HL-60 (cell line): ENCODE data around the gene CTNNA3.

ENCODE experiments used
- DNase-seq, 2 experiments: peaks; one replicate each; pipeline ENCODE4 v3.0.0-alpha.2; 2010 to 2020; ENCODE audit warnings: low read depth in 1 of 2, low spot score in 1 of 2
- H3K27ac ChIP-seq: fragments of 250-450 bp; sonication (Bioruptor Pico); replicated peaks from 2 replicates; pipeline ENCODE4 v1.5.1; 2020; ENCODE audit warnings: mild to moderate bottlenecking, moderate library complexity
- H3K27me3 ChIP-seq: fragments of 250-450 bp; sonication (Bioruptor Pico); 2 replicates; pipeline ENCODE4 v1.5.1; 2021; ENCODE audit warnings: mild to moderate bottlenecking, moderate library complexity; ENCODE audit not compliant: insufficient read depth, poor library complexity, severe bottlenecking
- H3K4me3 ChIP-seq: replicated peaks from 2 replicates; pipeline ENCODE4 v1.5.1; 2011; ENCODE audit warnings: mild to moderate bottlenecking, control low read depth, low read length; ENCODE audit not compliant: insufficient read depth
- GABPA ChIP-seq: IDR thresholded peaks from 2 replicates; pipeline ENCODE4 v1.6.1; 2012; ENCODE audit warnings: low read depth
- POLR2AphosphoS5 ChIP-seq: IDR thresholded peaks from 2 replicates; pipeline ENCODE4 v1.6.1; 2012; ENCODE audit warnings: low read depth
- REST ChIP-seq: IDR thresholded peaks from 2 replicates; pipeline ENCODE4 v1.6.1; 2012; ENCODE audit warnings: low read depth; ENCODE audit not compliant: insufficient replicate concordance
- SPI1 ChIP-seq: IDR thresholded peaks from 2 replicates; pipeline ENCODE4 v1.6.1; 2012; ENCODE audit warnings: low read depth, mild to moderate bottlenecking, borderline replicate concordance
- TF ChIP-seq, protein P1 (sequence below): IDR thresholded peaks from one replicate; pipeline ENCODE4 v1.5.1; 2011; ENCODE audit warnings: low read length, control low read depth, inconsistent platforms; ENCODE audit not compliant: insufficient read depth

The CTNNA3 gene

GRCh38 chr10:66832781-66833422, 863.1 kb downstream of the CTNNA3 start:
- Histone ChIP-seq H3K27ac (no peak overlapping the region), H3K27me3 (no peaks in the 10 kb centered on the region), H3K4me3 (no peak overlapping the region)
- DNase-seq = no peak
- TF ChIP-seq SPI1 = no peak
- TF ChIP-seq GABPA = no peak
- TF ChIP-seq REST = no peak
- TF ChIP-seq POLR2AphosphoS5 = no peak
- TF ChIP-seq, protein P1, sequence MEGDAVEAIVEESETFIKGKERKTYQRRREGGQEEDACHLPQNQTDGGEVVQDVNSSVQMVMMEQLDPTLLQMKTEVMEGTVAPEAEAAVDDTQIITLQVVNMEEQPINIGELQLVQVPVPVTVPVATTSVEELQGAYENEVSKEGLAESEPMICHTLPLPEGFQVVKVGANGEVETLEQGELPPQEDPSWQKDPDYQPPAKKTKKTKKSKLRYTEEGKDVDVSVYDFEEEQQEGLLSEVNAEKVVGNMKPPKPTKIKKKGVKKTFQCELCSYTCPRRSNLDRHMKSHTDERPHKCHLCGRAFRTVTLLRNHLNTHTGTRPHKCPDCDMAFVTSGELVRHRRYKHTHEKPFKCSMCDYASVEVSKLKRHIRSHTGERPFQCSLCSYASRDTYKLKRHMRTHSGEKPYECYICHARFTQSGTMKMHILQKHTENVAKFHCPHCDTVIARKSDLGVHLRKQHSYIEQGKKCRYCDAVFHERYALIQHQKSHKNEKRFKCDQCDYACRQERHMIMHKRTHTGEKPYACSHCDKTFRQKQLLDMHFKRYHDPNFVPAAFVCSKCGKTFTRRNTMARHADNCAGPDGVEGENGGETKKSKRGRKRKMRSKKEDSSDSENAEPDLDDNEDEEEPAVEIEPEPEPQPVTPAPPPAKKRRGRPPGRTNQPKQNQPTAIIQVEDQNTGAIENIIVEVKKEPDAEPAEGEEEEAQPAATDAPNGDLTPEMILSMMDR = no peak

DNA sequence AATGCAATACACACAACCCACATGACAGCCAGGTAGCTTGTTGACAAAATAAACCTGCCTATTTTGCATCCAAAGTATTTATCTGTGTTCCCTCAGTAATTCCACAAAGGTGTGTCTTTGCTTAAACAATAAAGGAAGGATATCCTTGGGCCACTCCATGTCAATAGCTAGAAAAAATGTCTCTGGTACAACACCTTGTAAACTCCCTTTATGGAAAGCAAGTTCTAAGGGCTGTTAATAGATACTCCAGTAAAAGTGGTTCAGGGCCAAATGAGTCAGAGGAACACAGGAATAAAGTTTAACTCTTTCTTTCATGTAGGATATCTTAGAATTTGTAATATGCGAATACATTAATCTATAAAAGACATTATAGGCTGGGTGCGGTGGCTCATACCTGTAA, 867.0 kb downstream of the CTNNA3 start:
- no peak for DNase-seq
- TF ChIP-seq POLR2AphosphoS5 (no peak), SPI1 (no peak), REST (no peak), GABPA (no peak)
- TF ChIP-seq, protein P1 = no peak
- Histone ChIP-seq H3K4me3 (no peak overlapping the region), H3K27ac (no peak overlapping the region), H3K27me3 (no peaks in the 10 kb centered on the region)

GRCh38 chr10:66827353-66827752, 868.6 kb downstream of the CTNNA3 start:
- no peak overlapping the region for H3K4me3 ChIP-seq
- H3K27me3 ChIP-seq = no peaks in the 10 kb centered on the region
- TF ChIP-seq REST (no peak), GABPA (no peak), POLR2AphosphoS5 (no peak), SPI1 (no peak)
- TF ChIP-seq, protein P1 = no peak
- DNase-seq = no peak
- no peak overlapping the region for H3K27ac ChIP-seq
